ENCODE data around the gene IZUMO1. TPM values are rescaled to one million over a fixed set of nuclear protein-coding genes. Genes with fewer than 3 reads are reported as not detected.

Gene IZUMO1
- total and polyA plus RNA-seq, 2 of the 13 experiments (the other 11 are each of a cell fraction or from before 2014, with no cell fraction given) = 0.07 to 0.22 TPM

GRCh38 chr19:48738557-48739403 is 7.9 kb downstream of the IZUMO1 start (continued):
- no peak for TF ChIP-seq EP300 (IDR thresholded peaks at IDR 0.05; ENCODE audit: low read depth in 2 of 2, low read length in 2 of 2)
- 0 out of 2 replicates have a peak, but pooled peaks have one; percentile 30 for TF ChIP-seq EP300 (CRISPR knock-in tag; IDR thresholded peaks at IDR 0.05; ENCODE audit: borderline replicate concordance)
- peak; percentile 72; the same call in 1 of the 2 replicates for TF ChIP-seq ZNF263 (CRISPR knock-in tag; IDR thresholded peaks at IDR 0.05)
- TF ChIP-seq, protein P1, sequence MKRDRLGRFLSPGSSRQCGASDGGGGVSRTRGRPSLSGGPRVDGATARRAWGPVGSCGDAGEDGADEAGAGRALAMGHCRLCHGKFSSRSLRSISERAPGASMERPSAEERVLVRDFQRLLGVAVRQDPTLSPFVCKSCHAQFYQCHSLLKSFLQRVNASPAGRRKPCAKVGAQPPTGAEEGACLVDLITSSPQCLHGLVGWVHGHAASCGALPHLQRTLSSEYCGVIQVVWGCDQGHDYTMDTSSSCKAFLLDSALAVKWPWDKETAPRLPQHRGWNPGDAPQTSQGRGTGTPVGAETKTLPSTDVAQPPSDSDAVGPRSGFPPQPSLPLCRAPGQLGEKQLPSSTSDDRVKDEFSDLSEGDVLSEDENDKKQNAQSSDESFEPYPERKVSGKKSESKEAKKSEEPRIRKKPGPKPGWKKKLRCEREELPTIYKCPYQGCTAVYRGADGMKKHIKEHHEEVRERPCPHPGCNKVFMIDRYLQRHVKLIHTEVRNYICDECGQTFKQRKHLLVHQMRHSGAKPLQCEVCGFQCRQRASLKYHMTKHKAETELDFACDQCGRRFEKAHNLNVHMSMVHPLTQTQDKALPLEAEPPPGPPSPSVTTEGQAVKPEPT (CRISPR knock-in tag; IDR thresholded peaks at IDR 0.05; ENCODE audit: low read depth) = peak; percentile 99
- TF ChIP-seq ZNF224 (CRISPR knock-in tag; IDR thresholded peaks at IDR 0.05) = no peak
- peak; percentile 63; the same call in 1 of the 2 replicates for TF ChIP-seq ZNF766 (CRISPR knock-in tag; IDR thresholded peaks at IDR 0.05; ENCODE audit: borderline replicate concordance)
- no peak for TF ChIP-seq NFIC (IDR thresholded peaks at IDR 0.05; ENCODE audit: low read length)
- no peak for TF ChIP-seq DRAP1 (CRISPR knock-in tag; IDR thresholded peaks at IDR 0.05)
- TF ChIP-seq PRPF4 (IDR thresholded peaks at IDR 0.05; ENCODE audit: low read depth, low read length, poor library complexity, severe bottlenecking) = no peak
- peak; percentile 90 for TF ChIP-seq ZNF563 (CRISPR knock-in tag; IDR thresholded peaks at IDR 0.05)
- TF ChIP-seq, protein P2, sequence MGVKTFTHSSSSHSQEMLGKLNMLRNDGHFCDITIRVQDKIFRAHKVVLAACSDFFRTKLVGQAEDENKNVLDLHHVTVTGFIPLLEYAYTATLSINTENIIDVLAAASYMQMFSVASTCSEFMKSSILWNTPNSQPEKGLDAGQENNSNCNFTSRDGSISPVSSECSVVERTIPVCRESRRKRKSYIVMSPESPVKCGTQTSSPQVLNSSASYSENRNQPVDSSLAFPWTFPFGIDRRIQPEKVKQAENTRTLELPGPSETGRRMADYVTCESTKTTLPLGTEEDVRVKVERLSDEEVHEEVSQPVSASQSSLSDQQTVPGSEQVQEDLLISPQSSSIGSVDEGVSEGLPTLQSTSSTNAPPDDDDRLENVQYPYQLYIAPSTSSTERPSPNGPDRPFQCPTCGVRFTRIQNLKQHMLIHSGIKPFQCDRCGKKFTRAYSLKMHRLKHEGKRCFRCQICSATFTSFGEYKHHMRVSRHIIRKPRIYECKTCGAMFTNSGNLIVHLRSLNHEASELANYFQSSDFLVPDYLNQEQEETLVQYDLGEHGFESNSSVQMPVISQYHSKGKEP (CRISPR knock-in tag; IDR thresholded peaks at IDR 0.05) = no peak
- TF ChIP-seq ISX (CRISPR knock-in tag; conservative IDR thresholded peaks at IDR 0.05) = no peak
- TF ChIP-seq RELA (CRISPR knock-in tag; IDR thresholded peaks at IDR 0.05) = no peak
- TF ChIP-seq TEAD3 (CRISPR knock-in tag; optimal IDR thresholded peaks at IDR 0.05; ENCODE audit: borderline replicate concordance) = no peak
- TF ChIP-seq ZNF205 (CRISPR knock-in tag; IDR thresholded peaks at IDR 0.05) = no peak
- TF ChIP-seq, protein P3, sequence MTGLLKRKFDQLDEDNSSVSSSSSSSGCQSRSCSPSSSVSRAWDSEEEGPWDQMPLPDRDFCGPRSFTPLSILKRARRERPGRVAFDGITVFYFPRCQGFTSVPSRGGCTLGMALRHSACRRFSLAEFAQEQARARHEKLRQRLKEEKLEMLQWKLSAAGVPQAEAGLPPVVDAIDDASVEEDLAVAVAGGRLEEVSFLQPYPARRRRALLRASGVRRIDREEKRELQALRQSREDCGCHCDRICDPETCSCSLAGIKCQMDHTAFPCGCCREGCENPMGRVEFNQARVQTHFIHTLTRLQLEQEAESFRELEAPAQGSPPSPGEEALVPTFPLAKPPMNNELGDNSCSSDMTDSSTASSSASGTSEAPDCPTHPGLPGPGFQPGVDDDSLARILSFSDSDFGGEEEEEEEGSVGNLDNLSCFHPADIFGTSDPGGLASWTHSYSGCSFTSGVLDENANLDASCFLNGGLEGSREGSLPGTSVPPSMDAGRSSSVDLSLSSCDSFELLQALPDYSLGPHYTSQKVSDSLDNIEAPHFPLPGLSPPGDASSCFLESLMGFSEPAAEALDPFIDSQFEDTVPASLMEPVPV (CRISPR knock-in tag; IDR thresholded peaks at IDR 0.05) = no peak
- no peak for TF ChIP-seq ZFP62 (CRISPR knock-in tag; IDR thresholded peaks at IDR 0.05)
- no peak for TF ChIP-seq ZBTB37 (CRISPR knock-in tag; IDR thresholded peaks at IDR 0.05)
- no peak for TF ChIP-seq TBP (CRISPR knock-in tag; IDR thresholded peaks at IDR 0.05)
- peak; percentile 37; the same call in 1 of the 2 replicates for TF ChIP-seq ZNF160 (CRISPR knock-in tag; IDR thresholded peaks at IDR 0.05)
- no peak for TF ChIP-seq ZNF782 (CRISPR knock-in tag; IDR thresholded peaks at IDR 0.05; ENCODE audit: borderline replicate concordance)
- peak; percentile 54; the same call in 1 of the 2 replicates for TF ChIP-seq ZNF431 (CRISPR knock-in tag; IDR thresholded peaks at IDR 0.05; ENCODE audit: borderline replicate concordance, low read depth)
- peak; percentile 53; the same call in 1 of the 2 replicates for TF ChIP-seq BHLHE40 (IDR thresholded peaks at IDR 0.05; ENCODE audit: low read length)

Measured in HepG2 (cell line).